Renal cortex interstitium (tissue), 11 donors: Measurements from ENCODE around the gene SLTM. TPM values are rescaled to one million over a fixed set of nuclear protein-coding genes. Genes with fewer than 3 reads are reported as not detected.
"Not testable (repeated sequence)": the region's sequence is repeated elsewhere in the genome, so short reads cannot be mapped to it uniquely, and the experiment has no call there.

Experiments used
- DNase-seq, 11 donors: peaks; one replicate each; pipeline ENCODE4 v3.0.0-alpha.2; 2013; ENCODE audit warnings: low read depth in 9 of 11, low spot score in 4 of 11; ENCODE audit errors: extremely low read depth in 1 of 11
- polyA plus RNA-seq, 3 donors: library from polyadenylated mRNA; unstranded; fragments of 120-200 nt; gene quantifications; one replicate each; pipeline ENCODE4 v1.2.1, GENCODE V29; 2013; ENCODE audit not compliant: insufficient read length in 3 of 3

The SLTM gene
- polyA plus RNA-seq, 3 donors, result 128 to 154 (median 139) TPM

DNA sequence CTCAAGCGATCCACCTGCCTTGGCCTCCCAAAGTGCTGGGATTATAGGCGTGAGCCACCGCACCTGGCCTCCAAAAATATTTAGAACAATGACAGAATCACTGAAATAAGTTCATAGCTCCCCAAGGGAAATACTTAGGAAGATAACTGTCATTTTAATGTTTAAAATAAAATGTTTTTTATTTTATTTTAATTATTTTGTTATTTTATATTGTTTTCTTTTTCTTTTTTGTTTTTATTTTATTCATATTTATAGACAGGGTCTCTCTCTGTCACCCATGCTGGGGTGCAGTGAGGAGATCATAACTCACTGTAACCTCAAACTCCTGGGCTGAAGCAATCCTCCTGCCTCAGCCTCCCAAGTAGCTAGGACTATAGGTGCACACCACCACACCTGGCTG lies 82.3 kb downstream of the SLTM start:
- DNase-seq, result not testable (repeated sequence)

DNA sequence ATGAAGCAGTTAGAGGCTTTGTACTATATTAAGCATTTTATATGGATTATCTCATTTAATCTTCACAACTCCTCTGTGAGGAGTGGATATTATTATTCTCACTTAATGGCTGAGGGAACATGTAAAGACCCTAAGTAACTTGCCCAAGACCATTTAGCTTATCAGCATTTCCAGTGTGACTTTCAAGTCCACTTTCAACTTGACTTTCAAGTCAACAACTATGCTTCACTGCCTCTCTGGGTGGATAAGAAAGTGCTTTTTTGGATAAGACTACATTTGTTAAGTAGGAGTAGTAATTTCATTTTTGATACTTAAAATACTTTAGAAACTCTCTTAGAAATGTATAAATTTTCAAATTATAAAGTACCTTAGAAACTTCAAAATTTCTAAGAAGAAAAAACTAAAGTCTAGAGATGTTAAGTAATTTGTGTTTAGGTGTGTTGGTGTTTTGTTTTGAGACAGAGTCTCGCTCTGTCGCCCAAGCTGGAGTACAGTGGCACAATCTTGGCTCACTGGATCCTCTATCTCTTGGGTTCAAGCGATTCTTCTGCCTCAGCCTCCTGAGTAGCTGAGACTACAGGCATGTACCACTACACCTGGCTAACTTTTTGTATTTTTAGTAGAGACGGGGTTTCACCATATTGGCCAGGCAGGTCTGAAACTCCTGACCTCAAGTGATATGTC lies 90.6 kb downstream of the SLTM start:
- DNase-seq, result no peak

DNA sequence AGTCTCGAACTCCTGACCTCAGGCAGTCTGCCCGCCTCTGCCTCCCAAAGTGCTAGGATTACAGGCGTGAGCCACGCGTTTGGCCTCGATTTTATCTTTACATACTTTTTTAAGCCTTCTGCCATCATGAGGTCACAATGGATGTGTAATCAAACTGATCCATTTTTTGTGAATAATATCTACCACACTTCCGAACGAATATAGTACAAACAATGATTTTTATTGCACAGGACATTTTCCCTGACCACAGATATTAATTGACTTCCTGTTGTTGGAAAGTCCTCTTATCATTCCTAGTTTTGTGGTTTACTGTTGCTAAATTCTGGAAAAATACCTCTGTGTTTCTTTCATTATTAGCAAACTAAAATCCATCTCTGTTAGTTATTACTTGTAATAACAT lies 93.4 kb downstream of the SLTM start:
- no peak for DNase-seq

DNA sequence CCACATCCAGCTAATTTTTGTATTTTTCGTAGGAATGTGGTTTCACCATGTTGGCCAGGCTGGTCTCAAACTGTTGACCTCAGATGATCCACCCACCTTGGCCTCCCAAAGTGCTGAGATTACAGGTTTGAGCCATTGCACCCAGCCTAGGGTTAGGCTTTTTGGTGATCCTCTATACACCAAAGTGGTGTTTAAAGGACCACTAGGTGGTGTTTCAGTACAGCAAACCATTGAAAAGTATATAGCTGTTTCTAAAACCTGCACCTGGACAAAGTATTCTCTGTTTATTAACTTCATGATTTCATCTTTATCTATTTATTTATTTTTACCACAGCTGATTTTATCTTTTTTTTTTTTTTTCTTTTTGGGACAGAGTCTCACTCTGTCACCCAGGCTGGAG lies 94.0 kb downstream of the SLTM start:
- DNase-seq, result no peak

DNA sequence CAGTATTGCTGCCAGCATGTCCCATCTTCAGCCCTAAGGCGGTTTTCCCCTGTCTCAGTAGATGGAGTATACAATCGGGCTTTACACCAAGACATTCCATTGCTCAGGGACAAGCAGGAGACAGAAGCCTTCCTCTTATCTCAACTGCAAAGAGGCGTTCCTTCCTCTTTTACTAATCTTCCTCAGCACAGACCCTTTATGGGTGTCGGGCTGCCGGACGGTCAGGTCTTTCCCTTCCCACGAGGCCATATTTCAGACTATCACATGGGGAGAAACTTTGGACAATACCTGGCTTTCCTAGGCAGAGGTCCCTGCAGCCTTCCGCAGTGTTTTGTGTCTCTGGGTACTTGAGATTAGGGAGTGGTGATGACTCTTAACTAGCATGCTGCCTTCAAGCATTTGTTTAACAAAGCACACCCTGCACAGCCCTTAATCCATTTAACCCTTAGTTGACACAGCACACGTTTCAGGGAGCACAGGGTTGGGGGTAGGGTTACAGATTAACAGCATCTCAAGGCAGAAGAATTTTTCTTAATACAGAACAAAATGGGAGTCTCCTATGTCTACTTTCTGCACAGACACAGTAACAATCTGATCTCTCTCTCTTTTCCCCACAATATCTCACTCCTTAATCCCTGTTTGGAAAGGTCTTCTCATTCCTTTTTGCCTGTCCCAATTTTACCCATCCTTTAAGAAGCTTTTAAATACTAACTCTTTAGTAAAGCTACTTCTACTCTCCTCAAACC lies 99.6 kb downstream of the SLTM start:
- not testable (repeated sequence) for DNase-seq

DNA sequence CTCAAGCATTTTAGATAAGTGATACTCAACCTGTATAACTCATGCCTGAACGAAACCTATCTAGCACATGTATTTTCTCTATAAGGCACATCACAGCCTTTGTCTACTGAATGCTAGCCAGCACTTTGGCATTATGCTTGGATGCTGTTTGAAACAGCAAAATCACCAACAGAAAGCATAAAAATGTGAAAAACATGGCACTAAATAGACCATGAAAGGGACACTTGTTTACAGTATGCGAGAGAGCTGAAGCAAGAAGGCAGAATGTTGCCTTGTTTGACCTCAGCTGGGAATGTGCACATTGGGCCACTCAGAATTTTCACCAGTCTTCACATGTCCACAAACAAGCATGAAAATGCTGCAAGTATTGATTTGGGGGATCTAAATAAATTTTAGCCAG lies 102.9 kb downstream of the SLTM start:
- DNase-seq, result no peak

Other genes with a start within 250 kb of the SLTM start
- gene ADAM10, start 184.0 kb downstream of the SLTM start, polyA plus RNA-seq, result 100 to 1,000 TPM; 240 to 277 (median 243) TPM
- 10 to 100 TPM; 24.3 to 32.7 (median 29.7) TPM for gene MINDY2, start 162.4 kb downstream of the SLTM start, polyA plus RNA-seq
- 10 to 100 TPM; 35.6 to 43.8 (median 39.4) TPM for gene RNF111, start 54.0 kb upstream of the SLTM start, polyA plus RNA-seq
- 10 to 100 TPM; 35.8 to 55.5 (median 53.9) TPM for gene CCNB2, start 171.5 kb upstream of the SLTM start, polyA plus RNA-seq